ENCODE results near the gene FOXD1. TPM values are rescaled to one million over a fixed set of nuclear protein-coding genes. Genes with fewer than 3 reads are reported as not detected.

FOXD1 gene
- total RNA-seq, 4 donors from 2014 or later = 0.28 to 1.3 TPM; not detected in 2

- H3K27ac ChIP-seq = no peak overlapping the region
- H3K9me3 ChIP-seq = no peaks in the 10 kb centered on the region
- peaks cover 0 to 11% of the 10 kb centered on the region in 2 donors for H3K4me1 ChIP-seq
- H3K27me3 ChIP-seq = peaks cover 32 to 50% of the 10 kb centered on the region in 2 donors
- no peak for DNase-seq
- no peak for TF ChIP-seq POLR2A (IDR thresholded peaks at IDR 0.05)
- TF ChIP-seq CTCF (IDR thresholded peaks at IDR 0.05) = no peak
- H3K4me3 ChIP-seq = no peak overlapping the region
- no peaks in the 10 kb centered on the region for H3K36me3 ChIP-seq
- intact Hi-C loops (cut with DNase I; ENCODE audit: low total_unique reads) = loop anchor here (10.0 kb wide), 1 partner anchor 237 kb away; no protein-coding TSS in a partner anchor
These were observed 3.6 kb upstream of the FOXD1 start for GRCh38 chr5:73452215-73452614.

- peaks cover 32 to 54% of the 10 kb centered on the region in 2 donors for H3K27me3 ChIP-seq
These were observed 2.9 kb upstream of the FOXD1 start for GRCh38 chr5:73451224-73452130.

GRCh38 chr5:73450672-73451223, 2.2 kb upstream of the FOXD1 start:
- no peaks in the 10 kb centered on the region for H3K9me3 ChIP-seq
- H3K36me3 ChIP-seq = no peaks in the 10 kb centered on the region
- H3K27me3 ChIP-seq = peaks cover 32 to 61% of the 10 kb centered on the region in 2 donors
- DNase-seq = no peak
- intact Hi-C loops (cut with DNase I; ENCODE audit: low total_unique reads) = loop anchor here (10.0 kb wide), 1 partner anchor 236 kb away; no protein-coding TSS in a partner anchor
- H3K4me3 ChIP-seq = no peak overlapping the region
- no peak overlapping the region for H3K27ac ChIP-seq
- H3K4me1 ChIP-seq = peaks cover 0 to 16% of the 10 kb centered on the region in 2 donors
- TF ChIP-seq CTCF (IDR thresholded peaks at IDR 0.05) (no peak), POLR2A (IDR thresholded peaks at IDR 0.05) (no peak)

More at GRCh38 chr5:73451224-73452130, 2.9 kb upstream of the FOXD1 start:
- H3K36me3 ChIP-seq = no peaks in the 10 kb centered on the region
- no peaks in the 10 kb centered on the region for H3K9me3 ChIP-seq
- H3K4me3 ChIP-seq = no peak overlapping the region
- H3K27ac ChIP-seq = no peak overlapping the region
- intact Hi-C loops (cut with DNase I; ENCODE audit: low total_unique reads) = loop anchor here (10.0 kb wide), 1 partner anchor 237 kb away; no protein-coding TSS in a partner anchor
- peaks cover 0 to 15% of the 10 kb centered on the region in 2 donors for H3K4me1 ChIP-seq
- DNase-seq = peak in 1 of 2 donors; percentile 23
- TF ChIP-seq POLR2A (IDR thresholded peaks at IDR 0.05) (no peak), CTCF (IDR thresholded peaks at IDR 0.05) (peak; percentile 19 to 67 (median 52))

GRCh38 chr5:73450137-73450536, 1.6 kb upstream of the FOXD1 start:
- TF ChIP-seq POLR2A (IDR thresholded peaks at IDR 0.05) (no peak), CTCF (IDR thresholded peaks at IDR 0.05) (no peak)
- H3K9me3 ChIP-seq = no peaks in the 10 kb centered on the region
- H3K4me1 ChIP-seq = peaks cover 0 to 16% of the 10 kb centered on the region in 2 donors
- no peaks in the 10 kb centered on the region for H3K36me3 ChIP-seq
- H3K27me3 ChIP-seq = peaks cover 38 to 61% of the 10 kb centered on the region in 2 donors
- no peak overlapping the region for H3K4me3 ChIP-seq
- no peak for DNase-seq
- intact Hi-C loops (cut with DNase I; ENCODE audit: low total_unique reads) = loop anchor here (10.0 kb wide), 1 partner anchor 235 kb away; no protein-coding TSS in a partner anchor
- no peak overlapping the region for H3K27ac ChIP-seq

Data from uterus (tissue), 4 donors.